OCI-LY3 (cell line): ENCODE measurements around the gene ZBTB9.

Experiments used
- H2AFZ ChIP-seq: fragments of 200-600, 300-600 bp; shearing (Covaris generic); 2 replicates; pipeline ENCODE4 v1.6.0; 2014; ENCODE audit warnings: antibody characterized with exemption, low read depth, low read length
- H3K27ac ChIP-seq: fragments of 200-600, 300-600 bp; sonication (generic); 2 replicates; pipeline ENCODE4 v1.5.1; 2014; ENCODE audit warnings: mild to moderate bottlenecking, low read length, moderate library complexity, mixed read lengths
- H3K27me3 ChIP-seq: fragments of 200-600, 300-600 bp; sonication (generic); 2 replicates; pipeline ENCODE4 v1.6.1; 2014; ENCODE audit warnings: low read depth, low read length, mixed read lengths
- H3K36me3 ChIP-seq: fragments of 200-600, 300-600 bp; sonication (generic); replicated peaks from 2 replicates; pipeline ENCODE3; 2014; ENCODE audit warnings: low read depth, low read length, mixed read lengths
- H3K4me1 ChIP-seq: fragments of 300-600, 200-600 bp; sonication (generic); 2 replicates; pipeline ENCODE4 v1.6.1; 2014; ENCODE audit warnings: low read length, mixed read lengths
- H3K4me2 ChIP-seq: fragments of 200-600, 300-600 bp; sonication (generic); 2 replicates; pipeline ENCODE4 v1.6.1; 2014; ENCODE audit warnings: low read length, mixed read lengths
- H3K4me3 ChIP-seq: fragments of 300-600, 200-600 bp; sonication (generic); 2 replicates; pipeline ENCODE4 v1.5.1; 2014; ENCODE audit warnings: antibody characterized with exemption, mild to moderate bottlenecking, low read length, moderate library complexity
- H3K79me2 ChIP-seq: fragments of 300-600, 200-600 bp; shearing (Covaris generic); 2 replicates; pipeline ENCODE4 v1.6.1; 2014; ENCODE audit warnings: mild to moderate bottlenecking, low read length, mixed read lengths
- H3K9ac ChIP-seq: fragments of 300-600, 200-600 bp; shearing (Covaris generic); 2 replicates; pipeline ENCODE4 v1.6.0; 2014; ENCODE audit warnings: mild to moderate bottlenecking, low read length, moderate library complexity
- H3K9me3 ChIP-seq: fragments of 200-600, 300-600 bp; shearing (Covaris generic); 2 replicates; pipeline ENCODE4 v1.6.1; 2014; ENCODE audit warnings: low read length, mixed read lengths; ENCODE audit not compliant: insufficient read depth
- H4K20me1 ChIP-seq: fragments of 200-600, 300-600 bp; sonication (generic); 2 replicates; pipeline ENCODE4 v1.6.1; 2016; ENCODE audit warnings: low read length, mixed read lengths; ENCODE audit not compliant: insufficient read depth
- EZH2phosphoT487 ChIP-seq: fragments of 200-600 bp; shearing (Covaris generic); IDR thresholded peaks from 2 replicates; pipeline ENCODE4 v1.6.1; 2018; ENCODE audit warnings: antibody characterized with exemption, mixed run types, low read depth
- TF ChIP-seq, protein P1 (sequence below): fragments of 200-600, 300-600 bp; sonication (generic); IDR thresholded peaks from 2 replicates; pipeline ENCODE4 v1.5.1; 2014; ENCODE audit warnings: antibody characterized with exemption, low read length, low read depth

ZBTB9 gene

DNA sequence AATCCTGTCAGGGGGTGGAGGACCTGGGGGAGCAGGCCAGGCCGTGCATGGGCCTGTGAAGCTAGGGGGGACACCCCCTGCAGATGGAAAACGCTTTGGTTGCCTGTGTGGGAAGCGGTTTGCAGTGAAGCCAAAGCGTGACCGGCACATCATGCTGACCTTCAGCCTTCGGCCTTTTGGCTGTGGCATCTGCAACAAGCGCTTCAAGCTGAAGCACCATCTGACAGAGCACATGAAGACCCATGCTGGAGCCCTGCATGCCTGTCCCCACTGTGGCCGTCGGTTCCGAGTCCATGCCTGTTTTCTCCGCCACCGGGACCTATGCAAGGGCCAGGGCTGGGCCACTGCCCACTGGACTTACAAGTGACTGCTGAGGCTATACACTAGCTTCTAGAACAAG lies 1.8 kb downstream of the ZBTB9 start:
- peaks cover 6% of the 10 kb centered on the region; the same call in 1 of the 2 replicates for H3K4me1 ChIP-seq
- H3K9ac ChIP-seq, result no peak overlapping the region
- peaks cover 17% of the 10 kb centered on the region for H3K79me2 ChIP-seq
- no peak overlapping the region for H3K27ac ChIP-seq
- H3K9me3 ChIP-seq, result no peaks in the 10 kb centered on the region
- H3K27me3 ChIP-seq, result no peaks in the 10 kb centered on the region
- TF ChIP-seq EZH2phosphoT487, result no peak
- TF ChIP-seq, protein P1, sequence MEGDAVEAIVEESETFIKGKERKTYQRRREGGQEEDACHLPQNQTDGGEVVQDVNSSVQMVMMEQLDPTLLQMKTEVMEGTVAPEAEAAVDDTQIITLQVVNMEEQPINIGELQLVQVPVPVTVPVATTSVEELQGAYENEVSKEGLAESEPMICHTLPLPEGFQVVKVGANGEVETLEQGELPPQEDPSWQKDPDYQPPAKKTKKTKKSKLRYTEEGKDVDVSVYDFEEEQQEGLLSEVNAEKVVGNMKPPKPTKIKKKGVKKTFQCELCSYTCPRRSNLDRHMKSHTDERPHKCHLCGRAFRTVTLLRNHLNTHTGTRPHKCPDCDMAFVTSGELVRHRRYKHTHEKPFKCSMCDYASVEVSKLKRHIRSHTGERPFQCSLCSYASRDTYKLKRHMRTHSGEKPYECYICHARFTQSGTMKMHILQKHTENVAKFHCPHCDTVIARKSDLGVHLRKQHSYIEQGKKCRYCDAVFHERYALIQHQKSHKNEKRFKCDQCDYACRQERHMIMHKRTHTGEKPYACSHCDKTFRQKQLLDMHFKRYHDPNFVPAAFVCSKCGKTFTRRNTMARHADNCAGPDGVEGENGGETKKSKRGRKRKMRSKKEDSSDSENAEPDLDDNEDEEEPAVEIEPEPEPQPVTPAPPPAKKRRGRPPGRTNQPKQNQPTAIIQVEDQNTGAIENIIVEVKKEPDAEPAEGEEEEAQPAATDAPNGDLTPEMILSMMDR, result no peak
- no peak overlapping the region for H2AFZ ChIP-seq
- peaks cover 5% of the 10 kb centered on the region for H3K36me3 ChIP-seq
- H3K4me3 ChIP-seq, result no peak overlapping the region
- no peak overlapping the region for H3K4me2 ChIP-seq
- H4K20me1 ChIP-seq, result no peaks in the 10 kb centered on the region

DNA sequence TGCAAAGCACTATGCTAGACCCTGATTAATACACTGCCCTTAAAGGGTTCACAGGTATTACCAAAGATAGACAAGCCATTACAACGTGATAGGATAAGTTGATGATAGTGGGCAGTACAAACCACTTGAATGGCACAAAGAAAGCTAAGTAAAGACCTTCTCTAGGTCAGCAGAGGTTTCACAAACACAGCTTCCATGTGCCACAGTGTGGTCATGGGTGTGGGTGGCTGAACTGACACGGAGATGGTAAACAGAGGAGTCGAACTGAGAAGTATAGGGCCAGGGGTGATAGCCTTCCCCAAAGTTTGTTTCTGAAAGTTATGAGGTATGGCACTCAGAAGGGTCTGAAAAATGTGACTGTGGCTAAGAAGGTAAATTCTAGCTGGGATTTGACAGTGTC lies 4.3 kb downstream of the ZBTB9 start:
- H2AFZ ChIP-seq, result no peak overlapping the region

DNA sequence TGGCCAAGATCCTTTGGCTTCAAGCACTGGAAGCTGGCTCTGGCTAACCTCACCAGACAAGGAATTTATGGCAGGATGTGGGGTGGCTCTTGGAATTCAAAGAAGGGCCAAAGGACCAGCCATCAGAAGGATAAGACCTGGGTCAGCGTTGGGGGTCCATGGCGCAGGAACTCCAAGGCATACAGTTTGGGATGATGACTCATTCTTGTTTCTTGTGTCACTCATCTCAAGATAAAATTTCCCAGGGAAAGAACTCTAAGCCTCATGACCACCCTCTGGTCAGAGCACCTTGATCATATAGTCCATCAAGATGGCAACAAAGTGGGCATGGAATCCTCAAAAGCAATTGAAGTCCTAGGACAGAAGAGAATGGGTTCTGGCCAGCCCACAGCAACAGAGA lies 4.8 kb downstream of the ZBTB9 start:
- Histone ChIP-seq H3K79me2 (peaks cover 10% of the 10 kb centered on the region; the same call in 1 of the 2 replicates), H3K4me3 (no peak overlapping the region), H3K36me3 (peaks cover 5% of the 10 kb centered on the region), H3K27me3 (no peaks in the 10 kb centered on the region), H4K20me1 (no peaks in the 10 kb centered on the region), H3K9ac (no peak overlapping the region), H2AFZ (no peak overlapping the region), H3K9me3 (no peaks in the 10 kb centered on the region), H3K27ac (no peak overlapping the region), H3K4me1 (peaks cover 6% of the 10 kb centered on the region; the same call in 1 of the 2 replicates), H3K4me2 (no peak overlapping the region)
- TF ChIP-seq EZH2phosphoT487, result no peak
- TF ChIP-seq, protein P1, result no peak

More for the DNA sequence above, 4.3 kb downstream of the ZBTB9 start:
- H3K4me2 ChIP-seq, result no peak overlapping the region
- no peaks in the 10 kb centered on the region for H4K20me1 ChIP-seq
- peaks cover 5% of the 10 kb centered on the region for H3K36me3 ChIP-seq
- peaks cover 14% of the 10 kb centered on the region for H3K79me2 ChIP-seq
- peaks cover 6% of the 10 kb centered on the region; the same call in 1 of the 2 replicates for H3K4me1 ChIP-seq
- no peaks in the 10 kb centered on the region for H3K27me3 ChIP-seq
- H3K27ac ChIP-seq, result no peak overlapping the region
- TF ChIP-seq, protein P1, result no peak
- no peak for TF ChIP-seq EZH2phosphoT487
- H3K9me3 ChIP-seq, result no peaks in the 10 kb centered on the region
- H3K9ac ChIP-seq, result no peak overlapping the region
- no peak overlapping the region for H3K4me3 ChIP-seq

DNA sequence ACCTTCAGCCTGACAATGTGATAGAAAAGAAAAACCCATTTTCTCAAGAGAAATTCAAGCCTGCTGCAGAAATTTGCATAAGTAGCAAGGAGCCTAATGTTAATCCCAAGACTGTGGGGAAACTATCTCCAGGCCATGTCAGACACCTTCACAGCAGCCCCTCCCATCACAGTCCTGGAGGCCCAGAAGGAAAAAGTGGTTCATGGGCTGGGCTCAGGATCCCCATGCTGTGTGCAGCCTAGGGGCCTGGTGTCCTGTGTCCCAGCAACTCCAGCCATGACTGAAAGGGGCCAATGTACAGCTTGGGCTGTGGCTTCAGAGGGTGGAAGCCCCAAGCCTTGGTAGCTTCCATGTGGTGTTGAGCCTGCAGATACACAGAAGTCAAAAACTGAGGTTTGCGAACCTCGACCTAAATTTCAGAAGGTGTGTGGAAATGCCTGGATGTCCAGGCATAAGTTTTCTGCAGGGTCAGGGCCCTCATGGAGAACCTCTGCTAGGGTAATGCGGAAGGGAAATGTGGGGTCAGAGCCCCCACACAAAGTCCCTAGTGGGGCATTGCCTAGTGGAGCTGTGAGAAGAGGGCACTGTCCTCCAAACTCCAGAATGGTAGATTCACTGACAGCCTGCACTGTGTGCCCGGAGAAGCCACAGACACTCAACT lies 11.8 kb downstream of the ZBTB9 start:
- no peaks in the 10 kb centered on the region for H3K9me3 ChIP-seq
- no peak overlapping the region for H3K9ac ChIP-seq
- no peaks in the 10 kb centered on the region for H4K20me1 ChIP-seq
- H3K79me2 ChIP-seq, result no peaks in the 10 kb centered on the region
- no peak overlapping the region for H3K4me2 ChIP-seq
- TF ChIP-seq, protein P1, result no peak
- TF ChIP-seq EZH2phosphoT487, result no peak
- no peak overlapping the region for H3K4me3 ChIP-seq
- H3K36me3 ChIP-seq, result no peaks in the 10 kb centered on the region
- H3K27ac ChIP-seq, result no peak overlapping the region
- no peak overlapping the region for H2AFZ ChIP-seq
- H3K27me3 ChIP-seq, result no peaks in the 10 kb centered on the region
- H3K4me1 ChIP-seq, result no peaks in the 10 kb centered on the region
